HG03565 (cell line): ENCODE results near the gene ELOF1.

ENCODE experiments used
- ATAC-seq: cut with Tn5 transposase; IDR thresholded peaks from one replicate; pipeline ENCODE4 v1.9.1; 2021; ENCODE audit warnings: mild to moderate bottlenecking, moderate library complexity; ENCODE audit not compliant: unreplicated experiment

ELOF1 gene

GRCh38 chr19:11538232-11539036, 20.6 kb downstream of the ELOF1 start, which contains the start of gene CNN1:
Gene CNN1 (plus strand): TSS chr19:11538851. CDS start chr19:11538928, 77 bp downstream.
- no peak for ATAC-seq

GRCh38 chr19:11535792-11536595, 23.0 kb downstream of the ELOF1 start:
- peak; percentile 52 for ATAC-seq

DNA sequence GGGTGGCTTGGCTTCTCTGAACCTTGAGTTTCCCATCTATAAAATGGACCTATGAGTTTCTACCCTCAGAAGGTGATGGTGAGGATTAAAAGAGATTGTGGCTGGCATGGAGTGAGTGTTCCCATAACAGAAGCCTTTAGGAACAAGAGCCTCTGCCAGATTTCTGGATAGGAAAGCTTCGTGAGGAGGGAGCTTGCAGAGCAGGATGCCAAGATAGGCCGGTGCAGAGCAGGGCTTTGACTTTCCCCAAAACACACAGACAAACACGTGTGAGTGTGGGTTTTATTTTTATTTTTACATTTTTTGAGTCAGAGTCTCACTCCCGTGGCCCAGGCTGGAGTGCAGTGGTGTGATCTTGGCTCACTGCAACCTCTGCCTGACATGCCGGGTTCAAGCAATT, 24.1 kb downstream of the ELOF1 start:
- ATAC-seq, result no peak

- no peak for ATAC-seq
These were observed 24.5 kb downstream of the ELOF1 start for GRCh38 chr19:11534538-11534937.

GRCh38 chr19:11530432-11530831, 28.6 kb downstream of the ELOF1 start:
- no peak for ATAC-seq

- ATAC-seq, result peak; percentile 94
These were observed 30.3 kb downstream of the ELOF1 start, which contains the start of gene ECSIT for GRCh38 chr19:11528551-11529341. Gene ECSIT (minus strand): TSS chr19:11529134. CDS start chr19:11519170, 9,964 bp downstream.

GRCh38 chr19:11519138-11519537, 39.9 kb downstream of the ELOF1 start:
- no peak for ATAC-seq

GRCh38 chr19:11513946-11514345, 45.1 kb downstream of the ELOF1 start:
- ATAC-seq, result no peak

DNA sequence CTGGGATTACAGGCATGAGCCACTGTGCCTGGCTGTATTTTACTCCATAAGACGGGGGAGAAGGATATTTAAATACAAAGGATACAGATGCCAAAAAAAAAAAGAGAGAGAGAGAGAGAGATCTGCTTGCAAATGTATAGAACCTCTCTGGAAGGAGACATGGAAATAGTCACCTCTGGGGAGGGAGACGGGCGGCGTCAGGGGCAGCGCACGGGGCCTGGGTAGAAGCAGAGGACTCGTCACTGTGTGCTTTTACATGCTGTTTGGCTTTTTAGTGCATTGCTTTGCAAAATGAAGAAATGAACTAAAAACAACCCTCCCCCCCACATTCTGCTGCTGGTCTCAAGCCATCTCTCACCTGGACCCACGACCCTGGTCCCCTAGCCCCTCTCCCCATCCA, 48.6 kb downstream of the ELOF1 start:
- no peak for ATAC-seq

- no peak for ATAC-seq
These were observed 51.5 kb downstream of the ELOF1 start for GRCh38 chr19:11507370-11508078.

DNA sequence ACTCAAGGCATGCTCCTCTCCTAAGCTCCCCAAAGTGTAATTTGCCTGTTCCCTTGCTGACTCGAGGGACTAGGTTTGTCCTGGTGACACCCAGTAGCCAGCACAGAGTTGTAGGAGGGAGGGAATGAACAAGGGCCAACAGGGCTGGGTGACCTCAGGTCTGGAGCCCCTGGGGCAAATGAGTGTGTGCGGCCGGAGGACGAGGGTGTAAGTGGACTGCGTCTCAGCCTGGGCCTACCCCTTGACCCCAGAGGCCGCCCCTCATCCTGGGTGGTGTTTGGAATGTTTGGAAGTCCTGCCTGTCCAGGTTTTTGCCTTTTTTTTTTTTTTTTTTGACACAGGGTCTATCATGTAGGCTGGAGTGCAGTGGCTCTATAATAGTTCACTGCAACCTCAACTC, 52.1 kb downstream of the ELOF1 start:
- ATAC-seq, result no peak

GRCh38 chr19:11506101-11506555, 52.9 kb downstream of the ELOF1 start:
- ATAC-seq, result peak; percentile 16

DNA sequence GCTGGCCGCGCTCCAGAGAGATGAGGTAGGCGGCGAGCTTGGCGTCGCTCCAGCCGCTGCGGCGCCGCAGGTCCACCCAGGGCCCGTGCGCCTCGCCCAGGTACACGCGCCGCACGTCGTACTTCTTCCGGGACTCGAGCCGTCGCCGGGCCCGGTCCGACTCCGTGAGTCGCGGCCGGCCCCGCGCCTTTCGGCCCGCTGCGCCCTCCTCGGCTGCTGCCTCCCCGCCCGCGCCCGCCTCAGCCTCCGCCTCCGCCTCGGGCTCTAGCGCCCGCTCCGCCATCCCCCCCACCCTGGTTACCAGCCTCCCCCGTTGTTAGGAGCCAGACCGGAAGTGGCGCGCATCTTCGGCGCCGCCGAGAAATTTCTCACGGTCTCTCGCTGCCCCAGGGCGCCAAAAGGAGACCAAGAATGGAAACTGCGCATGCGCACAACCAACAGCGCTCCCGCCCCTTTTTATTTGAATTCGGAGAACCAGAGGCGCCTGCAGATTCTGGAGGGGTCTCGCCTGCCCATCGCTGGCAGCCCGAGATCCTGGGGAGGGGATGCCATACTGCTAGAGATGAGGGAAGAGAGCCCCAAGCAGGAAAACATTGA, 53.4 kb downstream of the ELOF1 start, which contains the start of gene ZNF653:
ZNF653 (minus strand) TSS at position 336 of the 597 bp plus-strand sequence; CDS start at position 283, 53 bp downstream.
- peak; percentile 33 for ATAC-seq

GRCh38 chr19:11505032-11505503, 54.0 kb downstream of the ELOF1 start:
- peak; percentile 89 for ATAC-seq

DNA sequence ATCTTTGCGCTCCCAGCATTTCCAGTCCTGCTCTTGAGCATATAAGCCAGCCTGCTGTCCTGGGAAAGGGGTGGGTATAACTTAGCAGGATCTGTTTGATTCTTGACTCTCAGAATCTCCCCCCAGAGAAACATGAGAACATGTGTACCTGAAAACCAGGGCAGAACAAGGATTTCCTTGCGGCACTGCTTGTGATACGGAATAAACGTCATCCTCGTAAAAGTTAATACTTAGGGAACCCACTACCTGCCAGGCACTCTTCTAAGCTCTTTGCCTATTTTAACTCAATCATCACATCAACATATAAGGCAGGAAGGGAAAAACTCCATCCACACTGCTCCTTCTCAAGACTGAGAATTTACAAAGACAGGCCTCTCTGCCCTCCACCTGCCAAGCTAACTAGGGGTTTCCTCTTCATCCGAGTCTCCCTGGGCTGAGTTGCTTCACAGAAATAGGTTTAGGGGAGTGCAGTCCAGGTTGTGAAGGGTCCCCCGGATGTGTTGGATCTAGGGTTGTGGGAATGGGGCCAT, 54.5 kb downstream of the ELOF1 start:
- no peak for ATAC-seq
